Astrocyte of the spinal cord (primary cell): ENCODE results near the gene ITPR2.
A peak's percentile ranks its signal among the peaks of the same experiment; 100 is the strongest.

Source experiments
- DNase-seq: peaks from one replicate; pipeline ENCODE4 v3.0.0; 2011; ENCODE audit warnings: low read depth, low spot score
- H3K4me3 ChIP-seq: 2 replicates; pipeline ENCODE4 v1.5.1; 2011; ENCODE audit warnings: low read depth, mild to moderate bottlenecking, low read length, moderate library complexity
- CTCF ChIP-seq: IDR thresholded peaks from 2 replicates; pipeline ENCODE4 v1.5.1; 2012; ENCODE audit warnings: low read depth, mild to moderate bottlenecking, low read length, inconsistent platforms
- in situ Hi-C: cut with HindIII; loops from 2 replicates; pipeline ENCODE4 v1.10.0; 2017; ENCODE audit warnings: low sequenced_read_pairs

Gene ITPR2

GRCh38 chr12:26861690-26862089, 28.7 kb upstream of the ITPR2 start:
- in situ Hi-C loops: no loop called here
- TF ChIP-seq CTCF: no peak
- H3K4me3 ChIP-seq: no peak overlapping the region
- DNase-seq: no peak

- in situ Hi-C loops: no loop called here
- no peak for DNase-seq
- H3K4me3 ChIP-seq: no peak overlapping the region
- TF ChIP-seq CTCF: no peak
Measured at GRCh38 chr12:26857465-26858176, 24.6 kb upstream of the ITPR2 start.

- in situ Hi-C loops: no loop called here
- TF ChIP-seq CTCF: no peak
- DNase-seq: no peak
- no peak overlapping the region for H3K4me3 ChIP-seq
Measured at GRCh38 chr12:26855337-26855736, 22.3 kb upstream of the ITPR2 start.

GRCh38 chr12:26854031-26854390, 21.0 kb upstream of the ITPR2 start:
- in situ Hi-C loops: no loop called here
- no peak for TF ChIP-seq CTCF
- DNase-seq: no peak
- no peak overlapping the region for H3K4me3 ChIP-seq

- H3K4me3 ChIP-seq: no peak overlapping the region
- in situ Hi-C loops: no loop called here
- DNase-seq: peak; percentile 64
- peak; percentile 93 for TF ChIP-seq CTCF
Measured at GRCh38 chr12:26853303-26854030, 20.5 kb upstream of the ITPR2 start.

GRCh38 chr12:26851031-26851809, 18.2 kb upstream of the ITPR2 start:
- DNase-seq: no peak
- no peak for TF ChIP-seq CTCF
- no peak overlapping the region for H3K4me3 ChIP-seq
- in situ Hi-C loops: no loop called here
